SK-N-SH (cell line): ENCODE data around the gene DUOX2.

ENCODE experiments used
- CTCF ChIP-seq: fragments of 200-600 bp; sonication (generic); IDR thresholded peaks from 2 replicates; pipeline ENCODE4 v1.6.1; 2017; ENCODE audit warnings: antibody characterized with exemption, mild to moderate bottlenecking, moderate library complexity
- RAD21 ChIP-seq: IDR thresholded peaks from 2 replicates; pipeline ENCODE4 v1.6.1; 2012; ENCODE audit warnings: mild to moderate bottlenecking, low read length

- TF ChIP-seq CTCF (no peak), RAD21 (no peak)
Measured at GRCh38 chr15:45111390-45112142, 2.4 kb downstream of the DUOX2 start.
